Measurements from ENCODE around the gene OTOP2. TPM values are rescaled to one million over a fixed set of nuclear protein-coding genes. Genes with fewer than 3 reads are reported as not detected.
A peak's percentile ranks its signal among the peaks of the same experiment; 100 is the strongest.

Gene OTOP2
- total and polyA plus RNA-seq, 9 of the 15 experiments (the other 6 are each of a cell fraction or from before 2014, with no cell fraction given) = 0.04 to 0.36 (median 0.14) TPM; not detected in 1

DNA sequence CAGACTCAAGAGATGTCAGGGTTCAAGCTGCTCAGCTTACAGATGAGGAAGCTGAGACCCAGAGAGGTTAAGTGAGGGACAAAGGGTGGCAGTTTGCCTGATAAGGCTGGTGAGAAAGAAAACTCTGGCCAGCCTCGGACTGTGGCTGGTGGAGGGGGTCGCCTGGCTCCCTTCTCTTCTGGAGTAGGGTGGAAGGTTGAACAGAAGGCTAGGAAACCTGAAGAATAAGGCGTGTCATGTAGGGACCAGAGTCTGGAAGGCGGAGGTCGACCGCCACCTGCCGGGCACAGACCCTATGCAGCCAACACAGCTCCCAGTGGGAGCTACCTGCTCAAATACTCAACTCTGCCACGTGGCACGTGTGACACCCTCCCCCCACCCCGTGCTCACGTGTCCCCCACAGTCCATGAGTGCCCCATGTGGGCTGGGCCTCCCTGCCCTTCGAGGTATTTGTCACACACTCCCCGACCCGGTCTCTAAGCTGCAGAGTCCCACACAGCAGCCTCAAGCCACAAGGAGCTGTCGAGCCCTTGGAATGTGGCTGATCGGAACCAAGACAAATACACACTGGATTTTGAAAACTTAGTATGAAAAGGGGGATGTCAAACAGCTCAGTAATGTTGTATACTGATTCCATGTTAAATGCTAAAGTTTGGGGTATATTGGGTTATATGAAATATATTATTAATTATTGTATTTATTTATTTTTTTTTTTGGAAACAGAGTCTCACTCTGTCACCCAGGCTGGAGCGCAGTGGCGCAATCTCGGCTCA lies 36.7 kb downstream of the OTOP2 start (continued):
- TF ChIP-seq FOXA3 (CRISPR knock-in tag; conservative IDR thresholded peaks at IDR 0.05 in 1 of 2, IDR thresholded peaks at IDR 0.05 in 1 of 2) = peak in 1 of 2 experiments; percentile 37; a peak in 1 of 4 replicates
- no peak for TF ChIP-seq ZNF707 (CRISPR knock-in tag; conservative IDR thresholded peaks at IDR 0.05)
- TF ChIP-seq CXXC5 (CRISPR knock-in tag; IDR thresholded peaks at IDR 0.05) = 0 out of 2 replicates have a peak, but pooled peaks have one; percentile 26
- TF ChIP-seq, protein P1, sequence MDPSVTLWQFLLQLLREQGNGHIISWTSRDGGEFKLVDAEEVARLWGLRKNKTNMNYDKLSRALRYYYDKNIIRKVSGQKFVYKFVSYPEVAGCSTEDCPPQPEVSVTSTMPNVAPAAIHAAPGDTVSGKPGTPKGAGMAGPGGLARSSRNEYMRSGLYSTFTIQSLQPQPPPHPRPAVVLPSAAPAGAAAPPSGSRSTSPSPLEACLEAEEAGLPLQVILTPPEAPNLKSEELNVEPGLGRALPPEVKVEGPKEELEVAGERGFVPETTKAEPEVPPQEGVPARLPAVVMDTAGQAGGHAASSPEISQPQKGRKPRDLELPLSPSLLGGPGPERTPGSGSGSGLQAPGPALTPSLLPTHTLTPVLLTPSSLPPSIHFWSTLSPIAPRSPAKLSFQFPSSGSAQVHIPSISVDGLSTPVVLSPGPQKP (CRISPR knock-in tag; IDR thresholded peaks at IDR 0.05) = no peak
- no peak for TF ChIP-seq MAFK (IDR thresholded peaks at IDR 0.05; ENCODE audit: low read length)
- TF ChIP-seq ZC3H8 (IDR thresholded peaks at IDR 0.05) = no peak
- TF ChIP-seq ZNF232 (CRISPR knock-in tag; IDR thresholded peaks at IDR 0.05) = no peak
- TF ChIP-seq NELFE (IDR thresholded peaks at IDR 0.05; ENCODE audit: insufficient read depth, insufficient read length) = no peak
- TF ChIP-seq, protein P2, sequence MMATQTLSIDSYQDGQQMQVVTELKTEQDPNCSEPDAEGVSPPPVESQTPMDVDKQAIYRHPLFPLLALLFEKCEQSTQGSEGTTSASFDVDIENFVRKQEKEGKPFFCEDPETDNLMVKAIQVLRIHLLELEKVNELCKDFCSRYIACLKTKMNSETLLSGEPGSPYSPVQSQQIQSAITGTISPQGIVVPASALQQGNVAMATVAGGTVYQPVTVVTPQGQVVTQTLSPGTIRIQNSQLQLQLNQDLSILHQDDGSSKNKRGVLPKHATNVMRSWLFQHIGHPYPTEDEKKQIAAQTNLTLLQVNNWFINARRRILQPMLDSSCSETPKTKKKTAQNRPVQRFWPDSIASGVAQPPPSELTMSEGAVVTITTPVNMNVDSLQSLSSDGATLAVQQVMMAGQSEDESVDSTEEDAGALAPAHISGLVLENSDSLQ (IDR thresholded peaks at IDR 0.05) = 0 out of 2 replicates have a peak, but pooled peaks have one; percentile 15
- peak; percentile 95 for TF ChIP-seq LEF1 (IDR thresholded peaks at IDR 0.05)
- TF ChIP-seq MTF1 (CRISPR knock-in tag; IDR thresholded peaks at IDR 0.05; ENCODE audit: borderline replicate concordance) = no peak
- no peak for TF ChIP-seq PRPF4 (IDR thresholded peaks at IDR 0.05; ENCODE audit: insufficient read depth, low read depth, low read length, poor library complexity, severe bottlenecking)
- TF ChIP-seq, protein P3, sequence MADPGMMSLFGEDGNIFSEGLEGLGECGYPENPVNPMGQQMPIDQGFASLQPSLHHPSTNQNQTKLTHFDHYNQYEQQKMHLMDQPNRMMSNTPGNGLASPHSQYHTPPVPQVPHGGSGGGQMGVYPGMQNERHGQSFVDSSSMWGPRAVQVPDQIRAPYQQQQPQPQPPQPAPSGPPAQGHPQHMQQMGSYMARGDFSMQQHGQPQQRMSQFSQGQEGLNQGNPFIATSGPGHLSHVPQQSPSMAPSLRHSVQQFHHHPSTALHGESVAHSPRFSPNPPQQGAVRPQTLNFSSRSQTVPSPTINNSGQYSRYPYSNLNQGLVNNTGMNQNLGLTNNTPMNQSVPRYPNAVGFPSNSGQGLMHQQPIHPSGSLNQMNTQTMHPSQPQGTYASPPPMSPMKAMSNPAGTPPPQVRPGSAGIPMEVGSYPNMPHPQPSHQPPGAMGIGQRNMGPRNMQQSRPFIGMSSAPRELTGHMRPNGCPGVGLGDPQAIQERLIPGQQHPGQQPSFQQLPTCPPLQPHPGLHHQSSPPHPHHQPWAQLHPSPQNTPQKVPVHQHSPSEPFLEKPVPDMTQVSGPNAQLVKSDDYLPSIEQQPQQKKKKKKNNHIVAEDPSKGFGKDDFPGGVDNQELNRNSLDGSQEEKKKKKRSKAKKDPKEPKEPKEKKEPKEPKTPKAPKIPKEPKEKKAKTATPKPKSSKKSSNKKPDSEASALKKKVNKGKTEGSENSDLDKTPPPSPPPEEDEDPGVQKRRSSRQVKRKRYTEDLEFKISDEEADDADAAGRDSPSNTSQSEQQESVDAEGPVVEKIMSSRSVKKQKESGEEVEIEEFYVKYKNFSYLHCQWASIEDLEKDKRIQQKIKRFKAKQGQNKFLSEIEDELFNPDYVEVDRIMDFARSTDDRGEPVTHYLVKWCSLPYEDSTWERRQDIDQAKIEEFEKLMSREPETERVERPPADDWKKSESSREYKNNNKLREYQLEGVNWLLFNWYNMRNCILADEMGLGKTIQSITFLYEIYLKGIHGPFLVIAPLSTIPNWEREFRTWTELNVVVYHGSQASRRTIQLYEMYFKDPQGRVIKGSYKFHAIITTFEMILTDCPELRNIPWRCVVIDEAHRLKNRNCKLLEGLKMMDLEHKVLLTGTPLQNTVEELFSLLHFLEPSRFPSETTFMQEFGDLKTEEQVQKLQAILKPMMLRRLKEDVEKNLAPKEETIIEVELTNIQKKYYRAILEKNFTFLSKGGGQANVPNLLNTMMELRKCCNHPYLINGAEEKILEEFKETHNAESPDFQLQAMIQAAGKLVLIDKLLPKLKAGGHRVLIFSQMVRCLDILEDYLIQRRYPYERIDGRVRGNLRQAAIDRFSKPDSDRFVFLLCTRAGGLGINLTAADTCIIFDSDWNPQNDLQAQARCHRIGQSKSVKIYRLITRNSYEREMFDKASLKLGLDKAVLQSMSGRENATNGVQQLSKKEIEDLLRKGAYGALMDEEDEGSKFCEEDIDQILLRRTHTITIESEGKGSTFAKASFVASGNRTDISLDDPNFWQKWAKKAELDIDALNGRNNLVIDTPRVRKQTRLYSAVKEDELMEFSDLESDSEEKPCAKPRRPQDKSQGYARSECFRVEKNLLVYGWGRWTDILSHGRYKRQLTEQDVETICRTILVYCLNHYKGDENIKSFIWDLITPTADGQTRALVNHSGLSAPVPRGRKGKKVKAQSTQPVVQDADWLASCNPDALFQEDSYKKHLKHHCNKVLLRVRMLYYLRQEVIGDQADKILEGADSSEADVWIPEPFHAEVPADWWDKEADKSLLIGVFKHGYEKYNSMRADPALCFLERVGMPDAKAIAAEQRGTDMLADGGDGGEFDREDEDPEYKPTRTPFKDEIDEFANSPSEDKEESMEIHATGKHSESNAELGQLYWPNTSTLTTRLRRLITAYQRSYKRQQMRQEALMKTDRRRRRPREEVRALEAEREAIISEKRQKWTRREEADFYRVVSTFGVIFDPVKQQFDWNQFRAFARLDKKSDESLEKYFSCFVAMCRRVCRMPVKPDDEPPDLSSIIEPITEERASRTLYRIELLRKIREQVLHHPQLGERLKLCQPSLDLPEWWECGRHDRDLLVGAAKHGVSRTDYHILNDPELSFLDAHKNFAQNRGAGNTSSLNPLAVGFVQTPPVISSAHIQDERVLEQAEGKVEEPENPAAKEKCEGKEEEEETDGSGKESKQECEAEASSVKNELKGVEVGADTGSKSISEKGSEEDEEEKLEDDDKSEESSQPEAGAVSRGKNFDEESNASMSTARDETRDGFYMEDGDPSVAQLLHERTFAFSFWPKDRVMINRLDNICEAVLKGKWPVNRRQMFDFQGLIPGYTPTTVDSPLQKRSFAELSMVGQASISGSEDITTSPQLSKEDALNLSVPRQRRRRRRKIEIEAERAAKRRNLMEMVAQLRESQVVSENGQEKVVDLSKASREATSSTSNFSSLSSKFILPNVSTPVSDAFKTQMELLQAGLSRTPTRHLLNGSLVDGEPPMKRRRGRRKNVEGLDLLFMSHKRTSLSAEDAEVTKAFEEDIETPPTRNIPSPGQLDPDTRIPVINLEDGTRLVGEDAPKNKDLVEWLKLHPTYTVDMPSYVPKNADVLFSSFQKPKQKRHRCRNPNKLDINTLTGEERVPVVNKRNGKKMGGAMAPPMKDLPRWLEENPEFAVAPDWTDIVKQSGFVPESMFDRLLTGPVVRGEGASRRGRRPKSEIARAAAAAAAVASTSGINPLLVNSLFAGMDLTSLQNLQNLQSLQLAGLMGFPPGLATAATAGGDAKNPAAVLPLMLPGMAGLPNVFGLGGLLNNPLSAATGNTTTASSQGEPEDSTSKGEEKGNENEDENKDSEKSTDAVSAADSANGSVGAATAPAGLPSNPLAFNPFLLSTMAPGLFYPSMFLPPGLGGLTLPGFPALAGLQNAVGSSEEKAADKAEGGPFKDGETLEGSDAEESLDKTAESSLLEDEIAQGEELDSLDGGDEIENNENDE (IDR thresholded peaks at IDR 0.05; ENCODE audit: low read depth, low read length) = no peak
